ENCODE data around the gene ISM2. TPM values are rescaled to one million over a fixed set of nuclear protein-coding genes. Genes with fewer than 3 reads are reported as not detected.
A peak's percentile ranks its signal among the peaks of the same experiment; 100 is the strongest.

Gene ISM2
- total RNA-seq, 1 donor from 2014 or later, result 0.21 TPM

- Mint-ChIP-seq H3K9me3 (ENCODE audit: unreplicated experiment) (no peaks in the 10 kb centered on the region), H3K4me3 (ENCODE audit: unreplicated experiment) (no peak overlapping the region), H3K27me3 (ENCODE audit: unreplicated experiment) (peaks cover 2% of the 10 kb centered on the region), H3K27ac (ENCODE audit: unreplicated experiment) (no peak overlapping the region), H3K4me1 (ENCODE audit: unreplicated experiment) (peaks cover 3% of the 10 kb centered on the region), H3K36me3 (ENCODE audit: low read depth, unreplicated experiment) (peaks cover 21% of the 10 kb centered on the region)
- no peak for TF ChIP-seq CTCF (IDR thresholded peaks at IDR 0.05; ENCODE audit: unreplicated experiment)
- no peak for DNase-seq (ENCODE audit: low spot score)
Measured at GRCh38 chr14:77470224-77470870, 28.3 kb downstream of the ISM2 start.

- DNase-seq (ENCODE audit: low spot score), result no peak
- TF ChIP-seq CTCF (IDR thresholded peaks at IDR 0.05; ENCODE audit: unreplicated experiment), result no peak
- peaks cover 3% of the 10 kb centered on the region for H3K4me1 Mint-ChIP-seq (ENCODE audit: unreplicated experiment)
- no peak overlapping the region for H3K27ac Mint-ChIP-seq (ENCODE audit: unreplicated experiment)
- no peaks in the 10 kb centered on the region for H3K9me3 Mint-ChIP-seq (ENCODE audit: unreplicated experiment)
- no peak overlapping the region for H3K4me3 Mint-ChIP-seq (ENCODE audit: unreplicated experiment)
- peaks cover 2% of the 10 kb centered on the region for H3K27me3 Mint-ChIP-seq (ENCODE audit: unreplicated experiment)
- peaks cover 28% of the 10 kb centered on the region for H3K36me3 Mint-ChIP-seq (ENCODE audit: low read depth, unreplicated experiment)
Measured at GRCh38 chr14:77469539-77469938, 29.1 kb downstream of the ISM2 start.

- no peak for TF ChIP-seq CTCF (IDR thresholded peaks at IDR 0.05; ENCODE audit: unreplicated experiment)
- Mint-ChIP-seq H3K4me1 (ENCODE audit: unreplicated experiment) (peaks cover 3% of the 10 kb centered on the region), H3K27me3 (ENCODE audit: unreplicated experiment) (peaks cover 2% of the 10 kb centered on the region), H3K9me3 (ENCODE audit: unreplicated experiment) (no peaks in the 10 kb centered on the region), H3K4me3 (ENCODE audit: unreplicated experiment) (no peak overlapping the region), H3K36me3 (ENCODE audit: low read depth, unreplicated experiment) (peaks cover 28% of the 10 kb centered on the region), H3K27ac (ENCODE audit: unreplicated experiment) (no peak overlapping the region)
- DNase-seq (ENCODE audit: low spot score), result no peak
Measured at GRCh38 chr14:77469067-77469505, 29.5 kb downstream of the ISM2 start.

GRCh38 chr14:77467801-77468200 lies 30.8 kb downstream of the ISM2 start:
- H3K4me3 Mint-ChIP-seq (ENCODE audit: unreplicated experiment), result no peak overlapping the region
- H3K27me3 Mint-ChIP-seq (ENCODE audit: unreplicated experiment), result no peaks in the 10 kb centered on the region
- TF ChIP-seq CTCF (IDR thresholded peaks at IDR 0.05; ENCODE audit: unreplicated experiment), result no peak
- no peak overlapping the region for H3K27ac Mint-ChIP-seq (ENCODE audit: unreplicated experiment)
- DNase-seq (ENCODE audit: low spot score), result no peak
- peaks cover 3% of the 10 kb centered on the region for H3K4me1 Mint-ChIP-seq (ENCODE audit: unreplicated experiment)
- peaks cover 32% of the 10 kb centered on the region for H3K36me3 Mint-ChIP-seq (ENCODE audit: low read depth, unreplicated experiment)
- H3K9me3 Mint-ChIP-seq (ENCODE audit: unreplicated experiment), result no peaks in the 10 kb centered on the region

GRCh38 chr14:77459072-77459723 lies 39.4 kb downstream of the ISM2 start:
- Mint-ChIP-seq H3K4me1 (ENCODE audit: unreplicated experiment) (peaks cover 29% of the 10 kb centered on the region), H3K27ac (ENCODE audit: unreplicated experiment) (peak overlapping the region; percentile 50), H3K9me3 (ENCODE audit: unreplicated experiment) (no peaks in the 10 kb centered on the region), H3K27me3 (ENCODE audit: unreplicated experiment) (peaks cover 4% of the 10 kb centered on the region), H3K4me3 (ENCODE audit: unreplicated experiment) (peak overlapping the region; percentile 100), H3K36me3 (ENCODE audit: low read depth, unreplicated experiment) (peaks cover 37% of the 10 kb centered on the region)
- DNase-seq (ENCODE audit: low spot score), result peak; percentile 72
- TF ChIP-seq CTCF (IDR thresholded peaks at IDR 0.05; ENCODE audit: unreplicated experiment), result peak; percentile 79

Measured in endothelial cell (in vitro differentiated cells).